Panc1 (cell line): ENCODE data around the gene MYBPHL. TPM values are rescaled to one million over a fixed set of nuclear protein-coding genes. Genes with fewer than 3 reads are reported as not detected.
A peak's percentile ranks its signal among the peaks of the same experiment; 100 is the strongest.

Source experiments
- ATAC-seq: fragments of 200-7000 bp; cut with Tn5 transposase; 2 replicates; pipeline ENCODE4 v1.9.1; 2020; ENCODE audit warnings: mild to moderate bottlenecking, moderate library complexity
- BruUV-seq: library from RNA; stranded (reverse); fragments of 400-500 nt; replicated peaks from 2 replicates; lab custom pipeline; 2021; lab: Mats Ljungman, UMichigan
- CTCF ChIA-PET: fragments of 300-600 bp; sonication (Branson Sonifier 250); formaldehyde crosslinking; loops from one replicate; lab custom pipeline; 2022; ENCODE audit warnings: antibody characterized with exemption; lab: Charles Lee
- POLR2A ChIA-PET: fragments of 300-600 bp; sonication (Branson Sonifier 250); formaldehyde crosslinking; loops from one replicate; lab custom pipeline; 2022; ENCODE audit warnings: antibody characterized with exemption; lab: Charles Lee
- DNase-seq: peaks from one replicate; pipeline ENCODE4 v3.0.0-alpha.2; 2010; ENCODE audit warnings: low read depth, low spot score
- H3K27ac ChIP-seq: 2 replicates; pipeline ENCODE4 v1.5.1; 2011; ENCODE audit warnings: mild to moderate bottlenecking, low read length, inconsistent platforms
- H3K27me3 ChIP-seq: fragments of 200-500 bp; sonication (Bioruptor generic); 2 replicates; pipeline ENCODE4 v1.6.0; 2014; ENCODE audit warnings: low read length, inconsistent platforms; ENCODE audit not compliant: control insufficient read depth, insufficient read depth
- H3K36me3 ChIP-seq: fragments of 200-500 bp; sonication (Bioruptor generic); 2 replicates; pipeline ENCODE4 v1.5.1; 2014; ENCODE audit warnings: inconsistent platforms, mild to moderate bottlenecking, low read length, moderate library complexity; ENCODE audit not compliant: control insufficient read depth, insufficient read depth
- H3K4me1 ChIP-seq: 2 replicates; pipeline ENCODE4 v1.5.1; 2011; ENCODE audit warnings: inconsistent platforms, mild to moderate bottlenecking, low read length, moderate library complexity; ENCODE audit not compliant: control insufficient read depth, insufficient read depth
- H3K4me3 ChIP-seq, 2 experiments: 2 replicates each; pipeline ENCODE4 v1.5.1; 2011 to 2012; ENCODE audit warnings: low read depth in 2 of 2, low read length in 2 of 2, mild to moderate bottlenecking in 2 of 2, inconsistent platforms in 1 of 2, moderate library complexity in 1 of 2
- H3K9me3 ChIP-seq: fragments of 200-500 bp; sonication (Bioruptor generic); 2 replicates; pipeline ENCODE4 v1.5.1; 2014; ENCODE audit warnings: low read depth, mild to moderate bottlenecking, inconsistent platforms, low read length, moderate library complexity; ENCODE audit not compliant: control insufficient read depth, insufficient read depth
- POLR2AphosphoS5 ChIP-seq: IDR thresholded peaks from 2 replicates; pipeline ENCODE4 v1.6.1; 2012; ENCODE audit warnings: mild to moderate bottlenecking, low read depth, low read length, moderate library complexity
- SIN3A ChIP-seq: IDR thresholded peaks from 2 replicates; pipeline ENCODE4 v1.6.1; 2012; ENCODE audit warnings: low read depth, mild to moderate bottlenecking, low read length, moderate library complexity, borderline replicate concordance; ENCODE audit not compliant: insufficient read depth
- TCF7L2 ChIP-seq: IDR thresholded peaks from 2 replicates; pipeline ENCODE4 v1.6.1; 2011; ENCODE audit warnings: mild to moderate bottlenecking, low read depth, low read length, inconsistent platforms
- in situ Hi-C: cut with HindIII; loops from 2 replicates; pipeline ENCODE4 v1.10.0; 2016; ENCODE audit warnings: low sequenced_read_pairs, low pct_unique_long_range_greater_than_20kb
- intact Hi-C: fragments of 100-400 bp; cut with micrococcal nuclease; formaldehyde crosslinking; loops from one replicate; pipeline ENCODE4 v1.10.0; 2022; ENCODE audit not compliant: unreplicated experiment
- total RNA-seq: library from RNA; stranded (reverse); gene quantifications from one replicate; pipeline ENCODE4 v1.2.1, GENCODE V29; 2021; ENCODE audit not compliant: unreplicated experiment
- TF ChIP-seq, protein P1 (sequence below): fragments of 450-650 bp; IDR thresholded peaks from 2 replicates; pipeline ENCODE4 v1.5.1; 2017; ENCODE audit warnings: mild to moderate bottlenecking
- TF ChIP-seq, protein P2 (sequence below), 2 experiments: IDR thresholded peaks; 2 replicates each; pipeline ENCODE4 v1.6.1; 2011 to 2012; ENCODE audit warnings: low read depth in 2 of 2, control low read depth in 1 of 2, low read length in 1 of 2, mild to moderate bottlenecking in 1 of 2, moderate library complexity in 1 of 2; ENCODE audit not compliant: insufficient read depth in 1 of 2

Gene MYBPHL
- total RNA-seq, 1 experiment from 2014 or later, result not detected

DNA sequence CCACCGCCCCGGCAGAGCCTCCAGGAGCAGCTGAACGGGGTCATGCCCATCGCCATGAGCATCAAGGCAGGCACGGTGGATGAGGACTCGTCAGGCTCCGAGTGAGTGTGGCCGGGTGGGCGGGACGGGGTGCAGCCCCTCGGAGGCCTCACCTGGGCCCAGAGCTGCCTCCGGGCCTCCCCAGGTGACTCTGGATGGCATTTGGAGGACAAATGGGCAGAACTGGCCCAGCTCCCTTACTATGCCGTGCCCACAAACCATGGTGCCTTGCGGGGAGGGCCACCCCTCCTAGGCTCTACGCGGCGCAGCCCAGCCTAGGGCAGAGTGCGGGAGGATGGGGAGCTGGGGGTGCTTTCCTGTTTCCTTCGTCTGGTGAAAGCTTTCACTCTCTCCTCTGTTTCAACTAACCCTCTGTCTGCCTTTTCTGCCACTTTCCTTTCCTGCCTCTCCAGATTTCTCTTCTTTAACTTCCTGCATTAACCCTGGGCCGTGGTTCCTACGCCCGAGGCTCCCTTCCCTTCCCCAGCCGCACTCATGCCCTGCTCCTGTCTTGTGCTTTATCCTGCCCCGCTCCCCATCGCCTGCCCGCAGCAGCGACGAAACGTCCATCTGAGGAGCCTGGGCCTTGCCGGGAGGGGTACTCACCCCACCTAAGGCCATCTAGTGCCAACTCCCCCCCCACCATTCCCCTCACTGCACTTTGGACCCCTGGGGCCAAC is 33.1 kb downstream of the MYBPHL start:
- DNase-seq (no peak), ATAC-seq (no peak)
- Histone ChIP-seq H3K4me3 (no peak overlapping the region), H3K27ac (peak overlapping the region; percentile 71; the same call in 1 of the 2 replicates), H3K36me3 (no peaks in the 10 kb centered on the region), H3K27me3 (no peaks in the 10 kb centered on the region), H3K9me3 (no peaks in the 10 kb centered on the region), H3K4me1 (peaks cover 22% of the 10 kb centered on the region)
- CTCF ChIA-PET, result no interaction called here
- intact Hi-C loops (no loop called here), in situ Hi-C loops (no loop called here)
- TF ChIP-seq, protein P1, sequence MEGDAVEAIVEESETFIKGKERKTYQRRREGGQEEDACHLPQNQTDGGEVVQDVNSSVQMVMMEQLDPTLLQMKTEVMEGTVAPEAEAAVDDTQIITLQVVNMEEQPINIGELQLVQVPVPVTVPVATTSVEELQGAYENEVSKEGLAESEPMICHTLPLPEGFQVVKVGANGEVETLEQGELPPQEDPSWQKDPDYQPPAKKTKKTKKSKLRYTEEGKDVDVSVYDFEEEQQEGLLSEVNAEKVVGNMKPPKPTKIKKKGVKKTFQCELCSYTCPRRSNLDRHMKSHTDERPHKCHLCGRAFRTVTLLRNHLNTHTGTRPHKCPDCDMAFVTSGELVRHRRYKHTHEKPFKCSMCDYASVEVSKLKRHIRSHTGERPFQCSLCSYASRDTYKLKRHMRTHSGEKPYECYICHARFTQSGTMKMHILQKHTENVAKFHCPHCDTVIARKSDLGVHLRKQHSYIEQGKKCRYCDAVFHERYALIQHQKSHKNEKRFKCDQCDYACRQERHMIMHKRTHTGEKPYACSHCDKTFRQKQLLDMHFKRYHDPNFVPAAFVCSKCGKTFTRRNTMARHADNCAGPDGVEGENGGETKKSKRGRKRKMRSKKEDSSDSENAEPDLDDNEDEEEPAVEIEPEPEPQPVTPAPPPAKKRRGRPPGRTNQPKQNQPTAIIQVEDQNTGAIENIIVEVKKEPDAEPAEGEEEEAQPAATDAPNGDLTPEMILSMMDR, result no peak
- TF ChIP-seq, protein P2, sequence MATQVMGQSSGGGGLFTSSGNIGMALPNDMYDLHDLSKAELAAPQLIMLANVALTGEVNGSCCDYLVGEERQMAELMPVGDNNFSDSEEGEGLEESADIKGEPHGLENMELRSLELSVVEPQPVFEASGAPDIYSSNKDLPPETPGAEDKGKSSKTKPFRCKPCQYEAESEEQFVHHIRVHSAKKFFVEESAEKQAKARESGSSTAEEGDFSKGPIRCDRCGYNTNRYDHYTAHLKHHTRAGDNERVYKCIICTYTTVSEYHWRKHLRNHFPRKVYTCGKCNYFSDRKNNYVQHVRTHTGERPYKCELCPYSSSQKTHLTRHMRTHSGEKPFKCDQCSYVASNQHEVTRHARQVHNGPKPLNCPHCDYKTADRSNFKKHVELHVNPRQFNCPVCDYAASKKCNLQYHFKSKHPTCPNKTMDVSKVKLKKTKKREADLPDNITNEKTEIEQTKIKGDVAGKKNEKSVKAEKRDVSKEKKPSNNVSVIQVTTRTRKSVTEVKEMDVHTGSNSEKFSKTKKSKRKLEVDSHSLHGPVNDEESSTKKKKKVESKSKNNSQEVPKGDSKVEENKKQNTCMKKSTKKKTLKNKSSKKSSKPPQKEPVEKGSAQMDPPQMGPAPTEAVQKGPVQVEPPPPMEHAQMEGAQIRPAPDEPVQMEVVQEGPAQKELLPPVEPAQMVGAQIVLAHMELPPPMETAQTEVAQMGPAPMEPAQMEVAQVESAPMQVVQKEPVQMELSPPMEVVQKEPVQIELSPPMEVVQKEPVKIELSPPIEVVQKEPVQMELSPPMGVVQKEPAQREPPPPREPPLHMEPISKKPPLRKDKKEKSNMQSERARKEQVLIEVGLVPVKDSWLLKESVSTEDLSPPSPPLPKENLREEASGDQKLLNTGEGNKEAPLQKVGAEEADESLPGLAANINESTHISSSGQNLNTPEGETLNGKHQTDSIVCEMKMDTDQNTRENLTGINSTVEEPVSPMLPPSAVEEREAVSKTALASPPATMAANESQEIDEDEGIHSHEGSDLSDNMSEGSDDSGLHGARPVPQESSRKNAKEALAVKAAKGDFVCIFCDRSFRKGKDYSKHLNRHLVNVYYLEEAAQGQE (IDR thresholded peaks at IDR 0.05; ENCODE audit: insufficient read depth in 1 of 2, low read depth in 2 of 2, low read length in 1 of 2), result no peak
- no peak for TF ChIP-seq SIN3A
- no peak for TF ChIP-seq POLR2AphosphoS5
- no peak for TF ChIP-seq TCF7L2
- BruUV-seq, result no TSS peak
- POLR2A ChIA-PET, result no interaction called here

DNA sequence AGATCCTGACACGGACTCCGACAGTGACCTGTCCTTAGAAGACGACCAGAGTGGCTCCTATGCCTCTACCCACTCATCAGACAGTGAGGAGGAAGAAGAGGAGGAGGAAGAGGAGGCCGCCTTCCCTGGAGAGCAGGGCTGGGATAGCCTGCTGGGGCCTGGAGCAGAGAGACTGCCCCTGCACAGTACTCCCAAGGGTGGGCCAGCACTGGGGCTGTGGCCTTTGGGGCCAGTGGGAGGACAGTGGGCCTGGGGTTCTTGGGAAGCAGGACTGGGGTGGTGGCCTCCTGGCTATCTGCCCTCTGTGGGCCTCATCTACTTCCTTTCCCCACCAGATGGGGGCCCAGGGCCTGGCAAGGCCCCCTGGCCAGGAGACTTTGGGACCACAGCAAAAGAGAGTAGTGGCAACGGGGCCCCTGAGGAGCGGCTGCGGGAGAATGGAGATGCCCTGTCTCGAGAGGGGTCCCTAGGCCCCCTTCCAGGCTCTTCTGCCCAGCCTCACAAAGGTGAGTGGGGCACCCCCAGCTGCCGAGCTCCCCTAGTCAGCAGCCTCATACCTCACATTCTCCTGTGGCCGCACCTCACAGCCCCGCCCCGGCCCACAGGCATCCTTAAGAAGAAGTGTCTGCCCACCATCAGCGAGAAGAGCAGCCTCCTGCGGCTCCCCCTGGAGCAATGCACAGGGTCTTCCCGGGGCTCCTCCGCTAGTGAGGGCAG is 33.8 kb downstream of the MYBPHL start:
- Histone ChIP-seq H3K9me3 (no peaks in the 10 kb centered on the region), H3K27ac (no peak overlapping the region), H3K4me1 (peaks cover 22% of the 10 kb centered on the region), H3K4me3 (no peak overlapping the region), H3K36me3 (no peaks in the 10 kb centered on the region), H3K27me3 (no peaks in the 10 kb centered on the region)
- intact Hi-C loops, result no loop called here
- CTCF ChIA-PET, result no interaction called here
- ATAC-seq (no peak), DNase-seq (no peak)
- TF ChIP-seq TCF7L2, result no peak
- TF ChIP-seq, protein P2 (IDR thresholded peaks at IDR 0.05; ENCODE audit: insufficient read depth in 1 of 2, low read depth in 2 of 2, low read length in 1 of 2), result no peak
- no peak for TF ChIP-seq POLR2AphosphoS5
- TF ChIP-seq SIN3A, result no peak
- TF ChIP-seq, protein P1, result no peak
- in situ Hi-C loops, result no loop called here
- POLR2A ChIA-PET, result no interaction called here
- BruUV-seq, result no TSS peak
